ENCODE data around the gene ME3.
A peak's percentile ranks its signal among the peaks of the same experiment; 100 is the strongest.

DNA sequence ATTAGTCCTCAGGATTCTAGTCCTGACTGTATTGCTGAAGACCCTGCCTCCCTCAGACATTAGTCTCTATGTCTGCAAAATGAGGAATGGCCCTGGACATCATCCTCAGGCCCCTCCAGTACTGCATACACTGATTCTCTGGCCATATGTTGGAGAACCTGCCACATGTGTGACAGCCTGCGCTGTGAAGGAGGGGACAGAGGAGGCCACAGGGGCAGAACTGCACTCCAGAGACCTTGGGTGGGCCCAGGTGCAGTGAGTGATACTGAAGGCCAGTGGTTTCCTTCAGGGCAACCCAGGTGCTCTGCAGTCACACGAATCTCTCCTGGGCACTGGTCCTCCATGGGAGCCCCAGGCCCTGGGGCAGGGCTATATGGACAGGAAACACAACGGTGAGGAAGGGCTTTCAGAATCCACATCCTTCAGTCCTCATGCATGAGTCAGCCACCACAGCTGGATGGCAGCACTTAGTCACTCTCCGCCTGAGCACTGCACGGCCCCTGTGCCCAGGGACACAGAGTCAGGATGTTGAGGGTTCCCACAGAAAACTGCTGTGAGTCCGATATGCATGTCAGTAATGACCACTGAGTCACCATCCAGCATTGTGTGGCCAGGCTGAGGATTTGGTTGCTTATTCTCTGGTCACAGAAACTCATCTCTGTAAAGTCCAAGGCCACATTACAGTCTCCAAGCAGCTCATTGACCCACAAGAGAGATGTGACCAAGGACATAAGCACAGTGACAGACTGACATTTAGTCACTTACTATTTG is 39.7 kb downstream of the ME3 start:
- TF ChIP-seq, protein P1, sequence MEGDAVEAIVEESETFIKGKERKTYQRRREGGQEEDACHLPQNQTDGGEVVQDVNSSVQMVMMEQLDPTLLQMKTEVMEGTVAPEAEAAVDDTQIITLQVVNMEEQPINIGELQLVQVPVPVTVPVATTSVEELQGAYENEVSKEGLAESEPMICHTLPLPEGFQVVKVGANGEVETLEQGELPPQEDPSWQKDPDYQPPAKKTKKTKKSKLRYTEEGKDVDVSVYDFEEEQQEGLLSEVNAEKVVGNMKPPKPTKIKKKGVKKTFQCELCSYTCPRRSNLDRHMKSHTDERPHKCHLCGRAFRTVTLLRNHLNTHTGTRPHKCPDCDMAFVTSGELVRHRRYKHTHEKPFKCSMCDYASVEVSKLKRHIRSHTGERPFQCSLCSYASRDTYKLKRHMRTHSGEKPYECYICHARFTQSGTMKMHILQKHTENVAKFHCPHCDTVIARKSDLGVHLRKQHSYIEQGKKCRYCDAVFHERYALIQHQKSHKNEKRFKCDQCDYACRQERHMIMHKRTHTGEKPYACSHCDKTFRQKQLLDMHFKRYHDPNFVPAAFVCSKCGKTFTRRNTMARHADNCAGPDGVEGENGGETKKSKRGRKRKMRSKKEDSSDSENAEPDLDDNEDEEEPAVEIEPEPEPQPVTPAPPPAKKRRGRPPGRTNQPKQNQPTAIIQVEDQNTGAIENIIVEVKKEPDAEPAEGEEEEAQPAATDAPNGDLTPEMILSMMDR (IDR thresholded peaks at IDR 0.05) = peak; percentile 65
- TF ChIP-seq POLR2AphosphoS5 (IDR thresholded peaks at IDR 0.05; ENCODE audit: low read depth, low read length) (peak; percentile 19; the same call in 1 of the 2 replicates), TCF7L2 (IDR thresholded peaks at IDR 0.05; ENCODE audit: low read depth, low read length) (no peak), SIN3A (IDR thresholded peaks at IDR 0.05; ENCODE audit: borderline replicate concordance, insufficient read depth, low read depth, low read length) (no peak)
- TF ChIP-seq, protein P2, sequence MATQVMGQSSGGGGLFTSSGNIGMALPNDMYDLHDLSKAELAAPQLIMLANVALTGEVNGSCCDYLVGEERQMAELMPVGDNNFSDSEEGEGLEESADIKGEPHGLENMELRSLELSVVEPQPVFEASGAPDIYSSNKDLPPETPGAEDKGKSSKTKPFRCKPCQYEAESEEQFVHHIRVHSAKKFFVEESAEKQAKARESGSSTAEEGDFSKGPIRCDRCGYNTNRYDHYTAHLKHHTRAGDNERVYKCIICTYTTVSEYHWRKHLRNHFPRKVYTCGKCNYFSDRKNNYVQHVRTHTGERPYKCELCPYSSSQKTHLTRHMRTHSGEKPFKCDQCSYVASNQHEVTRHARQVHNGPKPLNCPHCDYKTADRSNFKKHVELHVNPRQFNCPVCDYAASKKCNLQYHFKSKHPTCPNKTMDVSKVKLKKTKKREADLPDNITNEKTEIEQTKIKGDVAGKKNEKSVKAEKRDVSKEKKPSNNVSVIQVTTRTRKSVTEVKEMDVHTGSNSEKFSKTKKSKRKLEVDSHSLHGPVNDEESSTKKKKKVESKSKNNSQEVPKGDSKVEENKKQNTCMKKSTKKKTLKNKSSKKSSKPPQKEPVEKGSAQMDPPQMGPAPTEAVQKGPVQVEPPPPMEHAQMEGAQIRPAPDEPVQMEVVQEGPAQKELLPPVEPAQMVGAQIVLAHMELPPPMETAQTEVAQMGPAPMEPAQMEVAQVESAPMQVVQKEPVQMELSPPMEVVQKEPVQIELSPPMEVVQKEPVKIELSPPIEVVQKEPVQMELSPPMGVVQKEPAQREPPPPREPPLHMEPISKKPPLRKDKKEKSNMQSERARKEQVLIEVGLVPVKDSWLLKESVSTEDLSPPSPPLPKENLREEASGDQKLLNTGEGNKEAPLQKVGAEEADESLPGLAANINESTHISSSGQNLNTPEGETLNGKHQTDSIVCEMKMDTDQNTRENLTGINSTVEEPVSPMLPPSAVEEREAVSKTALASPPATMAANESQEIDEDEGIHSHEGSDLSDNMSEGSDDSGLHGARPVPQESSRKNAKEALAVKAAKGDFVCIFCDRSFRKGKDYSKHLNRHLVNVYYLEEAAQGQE (IDR thresholded peaks at IDR 0.05; ENCODE audit: insufficient read depth in 1 of 2, low read depth in 2 of 2, low read length in 1 of 2) = no peak
